ENCODE measurements around the gene GPR183.

DNA sequence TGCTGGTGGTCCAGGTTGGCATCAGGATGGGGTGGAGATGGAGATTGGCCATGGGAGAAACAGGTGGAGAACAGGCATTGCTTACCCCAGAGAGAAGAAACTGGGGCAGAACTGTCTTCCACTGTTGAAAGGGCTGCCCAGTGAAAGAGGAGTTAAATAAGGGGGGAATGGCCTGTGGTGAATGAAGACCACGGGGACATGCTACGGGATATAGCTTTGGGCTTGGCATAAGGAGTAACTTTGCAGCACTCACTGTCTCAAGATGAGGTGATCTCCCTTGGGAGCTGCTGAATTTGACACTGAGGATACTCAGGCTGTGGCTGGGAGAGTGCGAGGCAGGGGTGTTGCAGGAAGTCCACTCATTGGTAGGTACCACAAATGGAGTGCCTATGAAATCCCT is 38.4 kb downstream of the GPR183 start:
- TF ChIP-seq, protein P1, sequence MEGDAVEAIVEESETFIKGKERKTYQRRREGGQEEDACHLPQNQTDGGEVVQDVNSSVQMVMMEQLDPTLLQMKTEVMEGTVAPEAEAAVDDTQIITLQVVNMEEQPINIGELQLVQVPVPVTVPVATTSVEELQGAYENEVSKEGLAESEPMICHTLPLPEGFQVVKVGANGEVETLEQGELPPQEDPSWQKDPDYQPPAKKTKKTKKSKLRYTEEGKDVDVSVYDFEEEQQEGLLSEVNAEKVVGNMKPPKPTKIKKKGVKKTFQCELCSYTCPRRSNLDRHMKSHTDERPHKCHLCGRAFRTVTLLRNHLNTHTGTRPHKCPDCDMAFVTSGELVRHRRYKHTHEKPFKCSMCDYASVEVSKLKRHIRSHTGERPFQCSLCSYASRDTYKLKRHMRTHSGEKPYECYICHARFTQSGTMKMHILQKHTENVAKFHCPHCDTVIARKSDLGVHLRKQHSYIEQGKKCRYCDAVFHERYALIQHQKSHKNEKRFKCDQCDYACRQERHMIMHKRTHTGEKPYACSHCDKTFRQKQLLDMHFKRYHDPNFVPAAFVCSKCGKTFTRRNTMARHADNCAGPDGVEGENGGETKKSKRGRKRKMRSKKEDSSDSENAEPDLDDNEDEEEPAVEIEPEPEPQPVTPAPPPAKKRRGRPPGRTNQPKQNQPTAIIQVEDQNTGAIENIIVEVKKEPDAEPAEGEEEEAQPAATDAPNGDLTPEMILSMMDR (conservative IDR thresholded peaks at IDR 0.05 in 1 of 2, IDR thresholded peaks at IDR 0.05 in 1 of 2; ENCODE audit: extremely low read depth in 1 of 2, insufficient read depth in 1 of 2, low read depth in 1 of 2, low read length in 2 of 2), result no peak
- TF ChIP-seq EZH2 (IDR thresholded peaks at IDR 0.05; ENCODE audit: borderline replicate concordance, low read length), result no peak

All from mammary epithelial cell (primary cell).